Endothelial cell of umbilical vein (primary cell): ENCODE results near the gene QRFP. TPM values are rescaled to one million over a fixed set of nuclear protein-coding genes. Genes with fewer than 3 reads are reported as not detected.

Source experiments
- BruUV-seq: library from RNA; stranded (reverse); fragments of 400-500 nt; replicated peaks from 2 replicates; lab custom pipeline; 2021; lab: Mats Ljungman, UMichigan
- CTCF ChIA-PET: fragments of 300-600, 350-600 bp; sonication (Branson Sonifier 250); formaldehyde crosslinking; loops from one replicate; lab custom pipeline; 2021; ENCODE audit warnings: antibody characterized with exemption, inconsistent platforms; lab: Charles Lee
- POLR2A ChIA-PET: fragments of 300-600, 350-600 bp; sonication (Branson Sonifier 250); formaldehyde crosslinking; loops from one replicate; lab custom pipeline; 2021; ENCODE audit warnings: antibody characterized with exemption, inconsistent platforms; lab: Charles Lee
- DNase-seq: peaks from one replicate; pipeline ENCODE4 v3.0.0-alpha.2; 2011; ENCODE audit warnings: low read depth, low spot score
- FAIRE-seq: peaks from 2 replicates; lab custom pipeline; 2011; peaks lifted over from hg19 to GRCh38; lab: Jason Lieb, UNC
- H2AFZ ChIP-seq: 2 replicates; pipeline ENCODE4 v1.6.0; 2012; ENCODE audit warnings: low read depth, low read length, control low read depth, inconsistent platforms
- H3K27ac ChIP-seq: 2 replicates; pipeline ENCODE4 v1.5.1; 2011; ENCODE audit warnings: low read depth, mild to moderate bottlenecking, control low read depth, low read length, moderate library complexity; ENCODE audit not compliant: insufficient read depth
- H3K27me3 ChIP-seq, 2 experiments: 2 replicates each; pipeline versions ENCODE4 v1.6.0 to v1.6.1; 2011; ENCODE audit warnings: low read length in 2 of 2, mixed read lengths in 1 of 2; ENCODE audit not compliant: control insufficient read depth in 2 of 2, insufficient read depth in 2 of 2
- H3K36me3 ChIP-seq, 2 experiments: 2 replicates in 1 of 2; 3 replicates in 1 of 2; pipeline ENCODE4 v1.5.1; 2011; ENCODE audit warnings: low read length in 2 of 2, mild to moderate bottlenecking in 1 of 2, moderate library complexity in 1 of 2; ENCODE audit not compliant: control insufficient read depth in 2 of 2, insufficient read depth in 2 of 2; ENCODE audit errors: extremely low read depth in 1 of 2
- H3K4me1 ChIP-seq: 3 replicates; pipeline ENCODE4 v1.5.1; 2011; ENCODE audit warnings: mild to moderate bottlenecking, low read length; ENCODE audit not compliant: control insufficient read depth, insufficient read depth; ENCODE audit errors: extremely low read depth
- H3K4me2 ChIP-seq: 2 replicates; pipeline ENCODE4 v1.6.1; 2011; ENCODE audit warnings: low read length, control low read depth, mixed read lengths; ENCODE audit not compliant: insufficient read depth
- H3K4me3 ChIP-seq, 3 experiments: fragments of 200-600 bp in 1 of 3; sonication (generic), shearing (Covaris generic) in 1 of 3; replicated peaks in 1 of 3; 2 replicates each; pipeline ENCODE4 v1.5.1; 2011 to 2016; ENCODE audit warnings: control low read depth in 3 of 3, low read length in 3 of 3, mild to moderate bottlenecking in 2 of 3, inconsistent platforms in 1 of 3, low read depth in 1 of 3, moderate library complexity in 1 of 3; ENCODE audit not compliant: insufficient read depth in 1 of 3
- H3K79me2 ChIP-seq: 2 replicates; pipeline ENCODE4 v1.6.0; 2012; ENCODE audit warnings: low read length, inconsistent platforms; ENCODE audit not compliant: control insufficient read depth, insufficient read depth
- H3K9ac ChIP-seq: replicated peaks from 2 replicates; pipeline ENCODE3; 2011; ENCODE audit warnings: low read length, control low read depth; ENCODE audit not compliant: insufficient read depth; ENCODE audit errors: extremely low read depth
- H3K9me1 ChIP-seq: replicated peaks from 3 replicates; pipeline ENCODE4 v1.6.0; 2011; ENCODE audit warnings: mild to moderate bottlenecking, low read length; ENCODE audit not compliant: control insufficient read depth, insufficient read depth; ENCODE audit errors: extremely low read depth
- H3K9me3 ChIP-seq: replicated peaks from 2 replicates; pipeline ENCODE4 v1.5.1; 2012; ENCODE audit warnings: low read length, inconsistent platforms; ENCODE audit not compliant: control insufficient read depth, insufficient read depth
- H4K20me1 ChIP-seq: replicated peaks from 2 replicates; pipeline ENCODE3; 2011; ENCODE audit warnings: mild to moderate bottlenecking, low read length; ENCODE audit not compliant: control insufficient read depth, insufficient read depth; ENCODE audit errors: extremely low read depth
- FOS ChIP-seq: IDR thresholded peaks from 2 replicates; pipeline ENCODE4 v1.6.1; 2011; ENCODE audit warnings: mild to moderate bottlenecking, low read length, moderate library complexity, borderline replicate concordance; ENCODE audit not compliant: insufficient read depth
- GATA2 ChIP-seq: IDR thresholded peaks from 2 replicates; pipeline ENCODE4 v1.7.0; 2011; ENCODE audit warnings: low read depth, mild to moderate bottlenecking, moderate library complexity, mixed read lengths, low read length; ENCODE audit not compliant: insufficient read length, insufficient read depth
- MYC ChIP-seq: IDR thresholded peaks from one replicate; pipeline ENCODE4 v1.6.1; 2011; ENCODE audit warnings: mild to moderate bottlenecking, low read depth, low read length
- dilution Hi-C: fragments of 300-500 bp; cut with MboI; formaldehyde crosslinking; loops from one replicate; pipeline ENCODE4 v1.15.0; 2019; ENCODE audit warnings: low sequenced_read_pairs; ENCODE audit not compliant: extremely low pct_ligation_motif_present
- intact Hi-C: fragments of 100-400 bp; cut with micrococcal nuclease; formaldehyde crosslinking; loops from one replicate; pipeline ENCODE4 v1.10.0; 2022
- polyA plus RNA-seq, 4 experiments: library from polyadenylated mRNA; depleted of rRNA in 3 of 4; stranded (reverse) in 3 of 4; unstranded in 1 of 4; fragments of >200 nt; gene quantifications; 2 replicates each; pipeline versions ENCODE4 v1.2.1 to v1.2.3, GENCODE V29; 2011 to 2012; ENCODE audit warnings: missing spikeins in 1 of 4
- total RNA-seq: library from RNA; stranded (reverse); gene quantifications from 2 replicates; pipeline ENCODE4 v1.2.3, GENCODE V29; 2021

QRFP gene
- total and polyA plus RNA-seq, 2 donors (not counting 3 experiments of a cell fraction or from before 2014, with no cell fraction given): not detected

DNA sequence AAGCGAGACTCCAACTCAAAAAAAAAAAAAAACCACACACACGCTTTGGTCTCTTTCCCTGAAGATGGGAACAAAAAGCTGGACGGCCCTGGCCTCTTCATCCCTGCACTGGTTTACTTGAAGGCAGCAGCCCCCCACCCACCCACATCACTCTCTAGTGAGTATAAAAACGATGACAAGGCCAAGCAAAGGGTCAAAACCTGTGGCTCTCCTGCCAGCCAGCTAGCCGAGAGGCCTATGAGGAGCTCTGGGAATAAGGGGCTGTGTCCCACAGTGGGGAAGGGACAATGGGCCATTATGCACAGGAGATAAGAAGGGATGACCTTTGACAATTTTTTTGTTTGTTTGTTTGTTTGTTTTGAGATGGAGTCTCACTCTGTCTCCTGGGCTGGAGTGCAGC is 13.1 kb downstream of the QRFP start:
- H3K4me1 ChIP-seq: no peaks in the 10 kb centered on the region
- TF ChIP-seq MYC: no peak
- no peak for TF ChIP-seq GATA2
- FAIRE-seq (no peak), DNase-seq (no peak)
- H4K20me1 ChIP-seq: no peaks in the 10 kb centered on the region
- intact Hi-C loops: no loop called here
- ChIA-PET POLR2A (no interaction called here), CTCF (interaction anchor here (0.6 to 1.9 kb wide), 3 partner anchors 9 to 163 kb away, joined by 3 to 8 read pairs (median 4); no protein-coding TSS in a partner anchor)
- H3K9ac ChIP-seq: no peak overlapping the region
- peaks cover 3% of the 10 kb centered on the region for H3K79me2 ChIP-seq
- no peaks in the 10 kb centered on the region for H3K9me1 ChIP-seq
- no peaks in the 10 kb centered on the region for H3K27me3 ChIP-seq
- dilution Hi-C loops: no loop called here
- no peak overlapping the region for H3K4me2 ChIP-seq
- H3K4me3 ChIP-seq: no peak overlapping the region
- no peaks in the 10 kb centered on the region for H3K9me3 ChIP-seq
- H3K36me3 ChIP-seq: peaks cover 52 to 77% of the 10 kb centered on the region in 2 experiments
- H3K27ac ChIP-seq: no peak overlapping the region
- no TSS peak for BruUV-seq
- H2AFZ ChIP-seq: no peak overlapping the region

GRCh38 chr9:130882696-130883225 is 13.9 kb downstream of the QRFP start:
- H3K36me3 ChIP-seq: peaks cover 49 to 74% of the 10 kb centered on the region in 2 experiments
- H3K9ac ChIP-seq: no peak overlapping the region
- peaks cover 3% of the 10 kb centered on the region for H3K79me2 ChIP-seq
- H4K20me1 ChIP-seq: no peaks in the 10 kb centered on the region
- dilution Hi-C loops (no loop called here), intact Hi-C loops (no loop called here)
- H3K4me2 ChIP-seq: no peak overlapping the region
- no TSS peak for BruUV-seq
- TF ChIP-seq FOS: no peak
- no peak for TF ChIP-seq MYC
- ChIA-PET POLR2A (no interaction called here), CTCF (interaction anchor here (0.9 to 1.9 kb wide), 3 partner anchors 116 to 164 kb away, joined by 3 to 8 read pairs (median 4); no protein-coding TSS in a partner anchor)
- H3K27ac ChIP-seq: no peak overlapping the region
- no peak overlapping the region for H2AFZ ChIP-seq
- no peak overlapping the region for H3K4me3 ChIP-seq
- DNase-seq: no peak
- FAIRE-seq: no peak
- no peaks in the 10 kb centered on the region for H3K9me3 ChIP-seq
- no peaks in the 10 kb centered on the region for H3K4me1 ChIP-seq
- H3K27me3 ChIP-seq: no peaks in the 10 kb centered on the region
- H3K9me1 ChIP-seq: no peaks in the 10 kb centered on the region
